ENCODE measurements around the gene ELK4.

DNA sequence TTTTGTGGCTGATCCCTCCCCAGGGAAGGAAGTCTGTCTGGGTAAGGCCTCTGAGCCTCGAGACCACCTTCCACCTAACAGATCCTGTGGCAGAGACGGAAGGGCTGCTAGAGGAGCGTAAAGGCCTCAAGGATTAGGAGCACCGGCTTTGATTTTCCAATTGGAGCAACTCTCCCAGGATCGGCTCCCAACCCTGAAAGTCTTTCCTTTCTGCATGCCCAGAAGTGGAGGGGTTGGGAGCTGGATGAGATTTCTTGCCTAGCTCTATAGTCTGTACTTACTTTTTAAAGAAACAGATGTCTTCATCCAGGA, 41.4 kb downstream of the ELK4 start:
- TF ChIP-seq POLR2A (IDR thresholded peaks at IDR 0.05) (no peak), POLR2AphosphoS5 (IDR thresholded peaks at IDR 0.05) (no peak)
- TF ChIP-seq, protein P1, sequence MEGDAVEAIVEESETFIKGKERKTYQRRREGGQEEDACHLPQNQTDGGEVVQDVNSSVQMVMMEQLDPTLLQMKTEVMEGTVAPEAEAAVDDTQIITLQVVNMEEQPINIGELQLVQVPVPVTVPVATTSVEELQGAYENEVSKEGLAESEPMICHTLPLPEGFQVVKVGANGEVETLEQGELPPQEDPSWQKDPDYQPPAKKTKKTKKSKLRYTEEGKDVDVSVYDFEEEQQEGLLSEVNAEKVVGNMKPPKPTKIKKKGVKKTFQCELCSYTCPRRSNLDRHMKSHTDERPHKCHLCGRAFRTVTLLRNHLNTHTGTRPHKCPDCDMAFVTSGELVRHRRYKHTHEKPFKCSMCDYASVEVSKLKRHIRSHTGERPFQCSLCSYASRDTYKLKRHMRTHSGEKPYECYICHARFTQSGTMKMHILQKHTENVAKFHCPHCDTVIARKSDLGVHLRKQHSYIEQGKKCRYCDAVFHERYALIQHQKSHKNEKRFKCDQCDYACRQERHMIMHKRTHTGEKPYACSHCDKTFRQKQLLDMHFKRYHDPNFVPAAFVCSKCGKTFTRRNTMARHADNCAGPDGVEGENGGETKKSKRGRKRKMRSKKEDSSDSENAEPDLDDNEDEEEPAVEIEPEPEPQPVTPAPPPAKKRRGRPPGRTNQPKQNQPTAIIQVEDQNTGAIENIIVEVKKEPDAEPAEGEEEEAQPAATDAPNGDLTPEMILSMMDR (IDR thresholded peaks at IDR 0.05), result no peak
